WTC11 (cell line): Measurements from ENCODE around the gene HIPK3. TPM values are rescaled to one million over a fixed set of nuclear protein-coding genes. Genes with fewer than 3 reads are reported as not detected.

Experiments
- ATAC-seq: fragments of 200-7000 bp; cut with Tn5 transposase; 2 replicates; pipeline ENCODE4 v1.10.0; 2021; ENCODE audit warnings: mild to moderate bottlenecking, moderate library complexity
- CTCF ChIA-PET: fragments of 300-600 bp; sonication (Branson Sonifier 250); formaldehyde crosslinking; loops from one replicate; lab custom pipeline; 2021; ENCODE audit warnings: antibody characterized with exemption; lab: Charles Lee
- POLR2A ChIA-PET: fragments of 350-600 bp; sonication (Branson Sonifier 250); formaldehyde crosslinking; loops from one replicate; lab custom pipeline; 2021; ENCODE audit warnings: antibody characterized with exemption; lab: Charles Lee
- DNase-seq: peaks from one replicate; pipeline ENCODE4 v3.0.0; 2021; ENCODE audit warnings: low spot score
- H3K27ac Mint-ChIP-seq: 2 replicates; pipeline ENCODE4 v1.8.0; 2021; ENCODE audit warnings: mixed read lengths
- H3K27me3 Mint-ChIP-seq: 2 replicates; pipeline ENCODE4 v1.8.0; 2021; ENCODE audit warnings: low read depth, mild to moderate bottlenecking, moderate library complexity, mixed read lengths
- H3K36me3 Mint-ChIP-seq: 2 replicates; pipeline ENCODE4 v1.8.0; 2021; ENCODE audit warnings: mixed read lengths
- H3K4me1 Mint-ChIP-seq: 2 replicates; pipeline ENCODE4 v1.8.0; 2022; ENCODE audit warnings: mixed read lengths
- H3K4me3 Mint-ChIP-seq: 2 replicates; pipeline ENCODE4 v1.8.0; 2021; ENCODE audit warnings: mild to moderate bottlenecking, moderate library complexity, mixed read lengths
- H3K9me3 Mint-ChIP-seq: 2 replicates; pipeline ENCODE4 v1.8.0; 2021; ENCODE audit warnings: mixed read lengths
- AFF4 ChIP-seq: sonication (generic); formaldehyde crosslinking; IDR thresholded peaks from 2 replicates; pipeline ENCODE4 v1.8.1; 2023; ENCODE audit warnings: mild to moderate bottlenecking, missing genetic modification reagents, borderline replicate concordance
- AR ChIP-seq: fragments of 250-450 bp; sonication (Bioruptor Pico); IDR thresholded peaks from 2 replicates; pipeline ENCODE4 v1.9.0; 2021; ENCODE audit warnings: mild to moderate bottlenecking
- EMX1 ChIP-seq: fragments of 250-450 bp; sonication (Bioruptor Pico); IDR thresholded peaks from 2 replicates; pipeline ENCODE4 v1.8.0; 2021; ENCODE audit warnings: mild to moderate bottlenecking
- ETV6 ChIP-seq: sonication (generic); formaldehyde crosslinking; IDR thresholded peaks from 2 replicates; pipeline ENCODE4 v1.8.1; 2022; ENCODE audit warnings: mild to moderate bottlenecking, missing genetic modification reagents
- FOXJ3 ChIP-seq: sonication (generic); formaldehyde crosslinking; IDR thresholded peaks from 2 replicates; pipeline ENCODE4 v1.9.0; 2021; ENCODE audit warnings: missing genetic modification reagents, mild to moderate bottlenecking, borderline replicate concordance
- JAZF1 ChIP-seq: fragments of 250-450 bp; sonication (Bioruptor Pico); IDR thresholded peaks from 2 replicates; pipeline ENCODE4 v1.9.0; 2021; ENCODE audit warnings: moderate library complexity, mild to moderate bottlenecking, inconsistent platforms
- JUN ChIP-seq: sonication (generic); formaldehyde crosslinking; IDR thresholded peaks from 2 replicates; pipeline ENCODE4 v1.8.0; 2023; ENCODE audit warnings: mild to moderate bottlenecking, missing genetic modification reagents
- RORB ChIP-seq: fragments of 250-450 bp; sonication (Bioruptor Pico); IDR thresholded peaks from 2 replicates; pipeline ENCODE4 v1.9.0; 2021; ENCODE audit warnings: mild to moderate bottlenecking
- SMAD3 ChIP-seq: sonication (generic); formaldehyde crosslinking; IDR thresholded peaks from 2 replicates; pipeline ENCODE4 v1.8.0; 2022; ENCODE audit warnings: missing genetic modification reagents, mild to moderate bottlenecking, borderline replicate concordance
- TCF7 ChIP-seq: sonication (generic); formaldehyde crosslinking; IDR thresholded peaks from 2 replicates; pipeline ENCODE4 v1.8.0; 2022; ENCODE audit warnings: mild to moderate bottlenecking, low read depth, missing genetic modification reagents, moderate library complexity
- TEAD4 ChIP-seq: sonication (generic); formaldehyde crosslinking; IDR thresholded peaks from 2 replicates; pipeline ENCODE4 v1.8.0; 2022; ENCODE audit warnings: mild to moderate bottlenecking, missing genetic modification reagents
- TP53 ChIP-seq: sonication (generic); formaldehyde crosslinking; IDR thresholded peaks from 2 replicates; pipeline ENCODE4 v1.8.1; 2023; ENCODE audit warnings: mild to moderate bottlenecking, missing genetic modification reagents
- USF2 ChIP-seq: sonication (generic); formaldehyde crosslinking; IDR thresholded peaks from 2 replicates; pipeline ENCODE4 v1.8.1; 2023; ENCODE audit warnings: mild to moderate bottlenecking, missing genetic modification reagents, moderate library complexity
- ZNF138 ChIP-seq: sonication (generic); formaldehyde crosslinking; conservative IDR thresholded peaks from 2 replicates; pipeline ENCODE4 v1.8.1; 2022; ENCODE audit warnings: mild to moderate bottlenecking, moderate library complexity, missing genetic modification reagents
- ZNF263 ChIP-seq: sonication (generic); formaldehyde crosslinking; IDR thresholded peaks from 2 replicates; pipeline ENCODE4 v1.8.1; 2022; ENCODE audit warnings: low read depth, mild to moderate bottlenecking, moderate library complexity, missing genetic modification reagents
- ZNF281 ChIP-seq: sonication (generic); formaldehyde crosslinking; IDR thresholded peaks from 2 replicates; pipeline ENCODE4 v1.8.0; 2023; ENCODE audit warnings: mild to moderate bottlenecking, missing genetic modification reagents
- ZNF317 ChIP-seq: sonication (generic); formaldehyde crosslinking; IDR thresholded peaks from 2 replicates; pipeline ENCODE4 v1.8.1; 2023; ENCODE audit warnings: low read depth, mild to moderate bottlenecking, moderate library complexity, missing genetic modification reagents, borderline replicate concordance
- ZNF512 ChIP-seq: sonication (generic); formaldehyde crosslinking; IDR thresholded peaks from 2 replicates; pipeline ENCODE4 v1.8.1; 2022; ENCODE audit warnings: missing genetic modification reagents, borderline replicate concordance
- total RNA-seq: library from RNA; stranded (reverse); gene quantifications from 3 replicates; pipeline ENCODE4 v1.2.3, GENCODE V29; 2021

HIPK3 gene
- total RNA-seq, 1 experiment from 2014 or later: 24.1 TPM

GRCh38 chr11:33258631-33259205, 1.5 kb downstream of the HIPK3 start:
- ATAC-seq: no peak

More at GRCh38 chr11:33258631-33259205, 1.5 kb downstream of the HIPK3 start:
- H3K4me1 Mint-ChIP-seq: peaks cover 45% of the 10 kb centered on the region
- H3K27ac Mint-ChIP-seq: peak overlapping the region; percentile 93
- H3K9me3 Mint-ChIP-seq: peaks cover 6% of the 10 kb centered on the region
- ChIA-PET CTCF (no interaction called here), POLR2A (interaction anchor here (1.7 kb wide), 1 partner anchor 99 kb away, joined by 7 read pairs; no protein-coding TSS in a partner anchor)
- TF ChIP-seq ZNF281 (CRISPR knock-in tag): no peak
- TF ChIP-seq USF2 (CRISPR knock-in tag): no peak
- TF ChIP-seq ZNF317 (CRISPR knock-in tag): no peak
- TF ChIP-seq TEAD4 (CRISPR knock-in tag): no peak
- TF ChIP-seq ZNF512 (CRISPR knock-in tag): no peak
- no peak for TF ChIP-seq ZNF138
- no peak for TF ChIP-seq JAZF1 (CRISPR knock-in tag)
- TF ChIP-seq TCF7 (CRISPR knock-in tag): no peak
- TF ChIP-seq SMAD3 (CRISPR knock-in tag): no peak
- TF ChIP-seq AR (CRISPR knock-in tag): no peak
- no peak for TF ChIP-seq FOXJ3 (CRISPR knock-in tag)
- TF ChIP-seq JUN: no peak
- TF ChIP-seq ETV6 (CRISPR knock-in tag): no peak
- TF ChIP-seq TP53 (CRISPR knock-in tag): no peak
- no peak for TF ChIP-seq AFF4 (CRISPR knock-in tag)
- no peak for TF ChIP-seq EMX1 (CRISPR knock-in tag)
- TF ChIP-seq ZNF263 (CRISPR knock-in tag): no peak
- TF ChIP-seq RORB (CRISPR knock-in tag): no peak
- H3K4me3 Mint-ChIP-seq: peak overlapping the region; percentile 91
- no peaks in the 10 kb centered on the region; the same call in 1 of the 2 replicates for H3K27me3 Mint-ChIP-seq
- no peak for DNase-seq
- 0 out of 2 replicates have a peak, but pooled peaks cover 3% of the 10 kb centered on the region for H3K36me3 Mint-ChIP-seq
